ENCODE measurements around the gene TSFM.
"Not testable (repeated sequence)": the region's sequence is repeated elsewhere in the genome, so short reads cannot be mapped to it uniquely, and the experiment has no call there.

Gene TSFM

GRCh38 chr12:57763881-57764661 is 18.5 kb upstream of the TSFM start:
- no peak for ATAC-seq

GRCh38 chr12:57764662-57765002 is 18.0 kb upstream of the TSFM start:
- peak; percentile 19 to 30 for ATAC-seq

GRCh38 chr12:57765003-57765697 is 17.4 kb upstream of the TSFM start:
- ATAC-seq: peak; percentile 75 to 77

- peak; percentile 15 to 17 for ATAC-seq
Observed at GRCh38 chr12:57765698-57766463, 16.7 kb upstream of the TSFM start.

- ATAC-seq: no peak
Observed at GRCh38 chr12:57766464-57767304, 15.9 kb upstream of the TSFM start, which contains the start of gene CYP27B1. TSS of gene CYP27B1 (minus strand) at chr12:57767078. CDS start at chr12:57767041, 37 bp downstream.

- ATAC-seq: no peak
Observed at GRCh38 chr12:57767305-57767698, 15.3 kb upstream of the TSFM start.

GRCh38 chr12:57767876-57768275 is 14.7 kb upstream of the TSFM start:
- ATAC-seq: no peak

GRCh38 chr12:57769594-57769993 is 13.0 kb upstream of the TSFM start:
- ATAC-seq: no peak

- ATAC-seq: no peak
Observed at GRCh38 chr12:57770734-57771133, 11.9 kb upstream of the TSFM start.

- ATAC-seq: peak; percentile 77 to 80
Observed at GRCh38 chr12:57771236-57771872, 11.2 kb upstream of the TSFM start.

GRCh38 chr12:57771873-57772428 is 10.6 kb upstream of the TSFM start, which contains the start of gene METTL1:
TSS of gene METTL1 (minus strand) at chr12:57772105. CDS start at chr12:57772083, 22 bp downstream.
- peak; percentile 89 to 93 for ATAC-seq

GRCh38 chr12:57772429-57773322 is 9.9 kb upstream of the TSFM start, which contains the start of gene EEF1AKMT3:
TSS of gene EEF1AKMT3 (plus strand) at chr12:57772614. CDS start at chr12:57772725, 111 bp downstream.
- peak; percentile 7 to 17 for ATAC-seq

- ATAC-seq: not testable (repeated sequence)
Observed at GRCh38 chr12:57774634-57775033, 8.0 kb upstream of the TSFM start.

- no peak for ATAC-seq
Observed at GRCh38 chr12:57775044-57775443, 7.5 kb upstream of the TSFM start.

- ATAC-seq: no peak
Observed at GRCh38 chr12:57775563-57776246, 6.9 kb upstream of the TSFM start.

- no peak for ATAC-seq
Observed at GRCh38 chr12:57776247-57776587, 6.4 kb upstream of the TSFM start.

- no peak for ATAC-seq
Observed at GRCh38 chr12:57777367-57777766, 5.2 kb upstream of the TSFM start.

- ATAC-seq: no peak
Observed at GRCh38 chr12:57777911-57778310, 4.7 kb upstream of the TSFM start.

GRCh38 chr12:57779736-57780135 is 2.9 kb upstream of the TSFM start:
- no peak for ATAC-seq

Data from activated CD4-positive, CD25-positive, alpha-beta regulatory T cell treated with anti-CD3 and anti-CD28 coated beads, Interleukin-2, amount 50 U/mL, for 24 hours (primary cell).